ENCODE measurements around the gene CD3D.
A peak's percentile ranks its signal among the peaks of the same experiment; 100 is the strongest.

CD3D gene
- 266 to 408 (median 360) reads per million in 4 experiments for total RNA-seq

- peak; percentile 48 for DNase-seq
Observed at GRCh38 chr11:118342503-118343161, at the start of gene CD3D. CD3D (minus strand) TSS chr11:118342705; CDS start chr11:118342607, 98 bp downstream.

- DNase-seq = no peak
Observed at GRCh38 chr11:118383657-118384056, 41.2 kb upstream of the CD3D start.

- no peak for DNase-seq
Observed at GRCh38 chr11:118382954-118383353, 40.4 kb upstream of the CD3D start.

- DNase-seq = no peak
Observed at GRCh38 chr11:118380571-118380970, 38.1 kb upstream of the CD3D start.

GRCh38 chr11:118379497-118379896 is 37.0 kb upstream of the CD3D start:
- no peak for DNase-seq

- no peak for DNase-seq
Observed at GRCh38 chr11:118375978-118376377, 33.5 kb upstream of the CD3D start.

GRCh38 chr11:118374729-118375128 is 32.2 kb upstream of the CD3D start:
- no peak for DNase-seq

GRCh38 chr11:118373871-118374270 is 31.4 kb upstream of the CD3D start:
- DNase-seq = no peak

GRCh38 chr11:118373263-118373662 is 30.8 kb upstream of the CD3D start:
- DNase-seq = no peak

GRCh38 chr11:118370774-118371173 is 28.3 kb upstream of the CD3D start:
- DNase-seq = no peak

GRCh38 chr11:118366287-118366686 is 23.8 kb upstream of the CD3D start:
- no peak for DNase-seq

GRCh38 chr11:118364956-118365615 is 22.6 kb upstream of the CD3D start:
- no peak for DNase-seq

GRCh38 chr11:118359295-118359958 is 16.9 kb upstream of the CD3D start, which contains the start of gene UBE4A:
UBE4A (plus strand) TSS chr11:118359600; CDS start chr11:118365081, 5,481 bp downstream.
- DNase-seq = peak; percentile 91

GRCh38 chr11:118358071-118358470 is 15.6 kb upstream of the CD3D start:
- DNase-seq = no peak

- DNase-seq = no peak
Observed at GRCh38 chr11:118353084-118353710, 10.7 kb upstream of the CD3D start.

GRCh38 chr11:118349475-118349874 is 7.0 kb upstream of the CD3D start:
- no peak for DNase-seq

GRCh38 chr11:118343981-118344515 is 1.5 kb upstream of the CD3D start, which contains the start of gene CD3G:
CD3G (plus strand) TSS chr11:118344344; CDS start chr11:118344424, 80 bp downstream.
- peak; percentile 47 for DNase-seq

GRCh38 chr11:118343248-118343647 is 743 bp upstream of the CD3D start:
- no peak for DNase-seq

- DNase-seq = no peak
Observed at GRCh38 chr11:118341815-118342489, 553 bp downstream of the CD3D start.

GRCh38 chr11:118341261-118341660 is 1.2 kb downstream of the CD3D start:
- no peak for DNase-seq

- DNase-seq = no peak
Observed at GRCh38 chr11:118340449-118340848, 2.1 kb downstream of the CD3D start.

GRCh38 chr11:118339281-118339961 is 3.1 kb downstream of the CD3D start:
- DNase-seq = no peak

Data from effector CD8-positive, alpha-beta T cell (primary cell).